Stimulated activated CD4-positive, alpha-beta T cell treated with anti-CD3 and anti-CD28 coated beads, Interleukin-2, amount 100 ng/mL, for 24 hours (primary cell): ENCODE results near the gene CABP2.
"Not testable (repeated sequence)": the region's sequence is repeated elsewhere in the genome, so short reads cannot be mapped to it uniquely, and the experiment has no call there.

Experiments used
- DNase-seq, 2 donors: peaks; one replicate each; pipeline ENCODE4 v3.0.0-alpha.2; 2020

Gene CABP2

DNA sequence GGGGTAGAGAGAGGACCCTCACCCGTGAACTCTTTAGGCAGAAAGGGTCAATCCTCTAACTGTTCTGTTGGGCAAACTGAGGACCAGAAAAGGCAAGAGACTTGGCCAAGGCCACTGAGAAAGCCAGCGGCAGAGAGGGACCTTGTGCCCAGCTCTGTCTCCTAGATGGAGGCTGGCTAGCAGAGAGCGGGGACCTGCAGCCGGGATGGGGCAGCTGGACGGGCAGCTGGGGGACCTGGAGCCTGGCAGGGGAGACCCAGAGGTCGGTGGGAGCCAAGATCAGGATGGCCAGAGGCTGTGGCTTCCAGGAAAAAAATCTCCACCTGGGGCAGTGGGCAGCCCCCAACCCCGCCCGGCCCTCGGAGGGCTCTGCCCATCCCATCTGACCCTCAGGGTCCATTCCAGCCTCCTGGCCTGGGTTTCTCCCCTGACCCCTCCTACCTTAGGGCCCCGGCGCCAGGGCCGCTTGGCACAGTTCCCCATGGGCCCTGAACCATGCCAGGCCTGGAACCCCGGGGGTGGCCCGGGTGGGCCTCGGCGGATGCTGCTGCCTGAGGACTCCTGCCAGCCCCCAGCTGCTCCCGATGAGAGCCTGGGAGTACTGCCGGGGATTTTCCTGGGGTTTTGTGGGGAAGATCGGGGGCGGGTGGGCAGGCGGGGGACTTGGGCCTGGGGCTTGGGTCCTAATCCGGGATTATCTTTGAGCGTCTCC lies at the start of gene CABP2:
Gene CABP2, minus strand, starts transcription at position 603 of the 712 bp plus-strand sequence. Its CDS starts 120 bp downstream, at position 483.
- no peak for DNase-seq

DNA sequence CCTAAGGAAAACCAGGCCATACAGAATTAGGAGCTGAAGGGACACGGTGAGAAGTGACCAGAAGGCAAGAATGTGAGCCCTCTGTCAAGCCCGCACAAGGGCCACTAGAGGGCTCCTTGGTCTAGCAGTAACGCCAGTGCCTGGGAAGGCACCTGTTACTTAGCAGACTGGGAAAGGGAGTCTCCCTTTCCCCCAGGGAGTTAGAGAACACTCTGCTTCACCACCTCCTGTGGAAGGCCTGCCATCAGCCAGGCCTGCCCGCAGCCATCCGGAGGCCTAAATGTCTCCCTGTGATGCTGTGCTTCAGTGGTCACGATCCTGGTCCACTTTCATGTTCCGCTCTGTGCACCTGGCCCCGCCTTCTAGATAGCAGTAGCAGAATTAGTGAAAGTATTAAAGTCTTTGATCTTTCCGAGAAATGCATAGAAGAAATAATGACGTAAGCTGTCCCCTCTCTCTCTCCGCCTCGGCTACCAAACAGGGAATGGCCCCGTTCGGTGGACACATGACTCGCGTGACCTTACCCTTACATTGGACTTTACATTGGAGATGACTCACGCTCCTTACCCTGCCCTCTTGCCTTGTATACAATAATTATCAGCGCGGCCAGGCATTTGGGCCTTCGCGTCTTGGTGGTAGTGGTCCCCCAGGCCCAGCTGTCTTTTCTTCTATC lies 49.6 kb upstream of the CABP2 start:
- peak; percentile 40 for DNase-seq

GRCh38 chr11:67572305-67572704 lies 49.1 kb upstream of the CABP2 start:
- no peak for DNase-seq

DNA sequence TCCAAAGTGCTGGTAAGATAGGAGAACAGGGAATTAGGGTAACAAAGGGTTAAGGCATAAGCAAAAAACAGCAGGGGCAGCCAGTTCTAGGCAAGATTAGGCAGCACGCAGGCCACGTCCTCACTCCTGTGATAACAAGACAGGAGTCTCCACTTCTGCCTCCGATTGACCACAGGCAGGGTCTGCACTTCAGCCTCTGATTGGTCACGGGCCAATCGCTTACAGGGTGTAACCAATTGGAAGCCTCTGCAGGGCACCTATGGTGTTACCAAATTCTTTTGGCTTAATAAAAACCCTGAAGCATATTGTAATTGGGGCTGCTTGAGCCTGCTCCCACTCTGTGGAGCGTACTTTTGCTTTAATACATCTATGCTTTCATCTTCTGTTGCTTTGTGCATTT lies 48.2 kb upstream of the CABP2 start:
- no peak for DNase-seq

- no peak for DNase-seq
Observed at GRCh38 chr11:67564230-67564629, 41.0 kb upstream of the CABP2 start.

GRCh38 chr11:67563705-67564114 lies 40.5 kb upstream of the CABP2 start:
- DNase-seq, result not testable (repeated sequence)

DNA sequence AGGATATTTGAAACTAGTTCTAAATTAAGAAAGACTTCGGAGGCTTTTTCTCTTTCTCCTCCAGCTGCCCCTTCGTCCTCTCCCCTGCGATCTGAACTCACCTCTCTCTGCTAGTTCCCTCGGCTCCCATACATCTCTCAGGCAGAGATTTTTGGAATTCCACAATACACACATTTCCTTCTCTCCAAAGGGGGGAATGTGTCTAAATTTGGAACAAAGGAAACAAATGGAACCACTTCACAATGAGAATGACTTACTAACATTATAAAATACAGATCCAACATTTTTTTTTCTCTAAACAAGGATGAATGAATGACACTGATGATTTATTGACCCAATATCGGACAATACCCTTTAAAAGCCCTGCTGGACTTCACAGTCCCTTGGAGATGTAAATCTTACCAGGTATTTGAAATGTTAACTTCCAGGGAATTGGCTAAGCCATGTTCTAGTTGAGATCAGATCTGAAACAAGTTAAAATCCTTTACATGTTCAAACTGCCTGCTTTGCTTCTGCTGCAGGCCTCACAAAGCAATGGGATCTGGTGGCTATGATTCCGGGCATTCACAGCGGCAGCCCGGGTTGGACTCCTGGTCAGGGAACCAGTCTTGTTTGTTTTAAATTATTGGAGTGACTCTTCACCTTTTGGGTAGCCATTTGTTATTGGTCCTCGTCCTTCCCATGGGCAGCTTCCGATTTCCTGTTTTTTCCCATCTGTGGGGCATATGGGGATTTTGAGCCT lies 39.9 kb upstream of the CABP2 start:
- no peak for DNase-seq

- no peak for DNase-seq
Observed at GRCh38 chr11:67561971-67562619, 38.8 kb upstream of the CABP2 start.

GRCh38 chr11:67558084-67558772 lies 35.0 kb upstream of the CABP2 start:
- DNase-seq, result no peak

- DNase-seq, result no peak
Observed at GRCh38 chr11:67556244-67556643, 33.0 kb upstream of the CABP2 start.

DNA sequence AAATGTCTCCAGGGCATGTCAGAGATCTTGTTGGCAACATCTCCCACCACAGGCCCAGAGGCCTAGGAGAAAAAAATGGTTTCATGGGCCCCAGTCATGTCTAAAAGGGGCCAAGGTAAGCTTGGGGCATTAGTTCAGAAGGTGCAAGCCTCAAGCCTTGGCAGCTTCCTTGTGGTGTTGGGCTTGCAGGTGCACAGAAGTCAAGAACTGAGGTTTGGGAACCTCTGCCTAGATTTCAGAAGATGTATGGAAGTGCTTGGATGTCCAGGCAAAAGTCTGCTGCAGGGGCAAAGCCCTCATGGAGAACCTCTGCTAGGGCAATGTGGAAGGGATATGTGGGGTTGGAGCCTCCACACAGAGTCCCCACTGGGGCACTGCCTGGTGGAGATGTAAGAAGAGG lies 28.5 kb upstream of the CABP2 start:
- not testable (repeated sequence) for DNase-seq

DNA sequence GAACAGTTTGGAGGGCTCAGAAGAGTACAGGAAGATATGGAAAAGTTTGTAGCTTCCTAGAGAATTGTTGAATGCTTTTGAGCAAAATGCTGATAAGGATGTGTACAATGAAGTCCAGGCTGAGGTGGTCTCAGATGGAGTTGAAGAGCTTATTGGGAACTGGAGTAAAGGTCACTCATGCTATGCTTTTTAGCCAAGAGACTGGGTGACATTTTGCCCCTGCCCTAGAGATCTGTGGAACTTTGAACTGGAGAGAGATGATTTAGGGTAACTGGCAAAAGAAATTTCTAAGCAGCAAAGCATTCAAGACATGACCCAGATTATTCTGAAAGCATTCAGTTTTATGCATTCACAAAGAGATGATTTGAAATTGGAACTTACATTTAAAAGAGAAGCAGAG lies 27.9 kb upstream of the CABP2 start:
- DNase-seq, result no peak

DNA sequence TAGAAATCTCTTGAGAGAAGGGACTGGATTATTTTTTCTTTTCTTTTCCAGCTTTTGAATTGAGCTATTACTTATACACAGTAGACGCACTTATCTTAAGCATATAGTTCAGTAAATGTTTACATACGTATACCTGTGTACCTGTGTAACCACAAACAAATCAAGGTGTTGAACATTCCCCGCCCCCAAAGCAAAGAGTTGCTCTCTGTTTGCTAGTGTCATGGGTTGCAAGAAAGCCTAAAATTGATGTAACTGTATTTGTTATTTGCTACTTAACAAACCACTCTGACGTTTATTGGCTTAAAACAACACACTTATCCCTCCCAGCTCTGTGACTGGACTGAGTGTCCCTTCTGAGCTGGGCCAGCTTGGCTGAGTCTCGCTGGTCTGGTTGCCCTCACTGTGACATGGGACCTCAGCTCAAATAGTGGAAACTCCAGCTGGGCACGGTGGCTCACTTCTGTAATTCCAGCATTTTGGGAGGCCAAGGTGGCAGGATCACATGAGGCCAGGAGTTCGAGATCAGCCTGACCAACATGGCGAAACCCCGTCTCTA lies 25.4 kb upstream of the CABP2 start:
- no peak for DNase-seq

DNA sequence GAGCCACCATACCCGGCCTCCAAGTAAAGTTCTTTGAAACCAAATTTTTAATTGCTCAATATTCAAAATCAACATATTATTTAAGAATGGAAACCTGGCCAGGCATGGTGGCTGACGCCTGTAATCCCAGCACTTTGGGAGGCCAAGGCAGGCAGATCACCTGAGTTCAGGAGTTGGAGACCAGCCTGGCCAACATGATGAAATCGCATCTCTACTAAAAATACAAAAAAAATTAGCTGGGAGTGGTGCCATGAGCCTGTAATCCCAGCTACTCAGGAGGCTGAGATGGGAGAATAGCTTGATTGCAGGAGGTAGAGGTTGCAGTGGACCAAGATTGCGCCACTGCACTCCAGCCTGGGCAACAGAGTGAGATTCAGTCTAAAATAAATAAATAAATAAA lies 24.9 kb upstream of the CABP2 start:
- not testable (repeated sequence) for DNase-seq

GRCh38 chr11:67545280-67545679 lies 22.0 kb upstream of the CABP2 start:
- DNase-seq, result no peak

DNA sequence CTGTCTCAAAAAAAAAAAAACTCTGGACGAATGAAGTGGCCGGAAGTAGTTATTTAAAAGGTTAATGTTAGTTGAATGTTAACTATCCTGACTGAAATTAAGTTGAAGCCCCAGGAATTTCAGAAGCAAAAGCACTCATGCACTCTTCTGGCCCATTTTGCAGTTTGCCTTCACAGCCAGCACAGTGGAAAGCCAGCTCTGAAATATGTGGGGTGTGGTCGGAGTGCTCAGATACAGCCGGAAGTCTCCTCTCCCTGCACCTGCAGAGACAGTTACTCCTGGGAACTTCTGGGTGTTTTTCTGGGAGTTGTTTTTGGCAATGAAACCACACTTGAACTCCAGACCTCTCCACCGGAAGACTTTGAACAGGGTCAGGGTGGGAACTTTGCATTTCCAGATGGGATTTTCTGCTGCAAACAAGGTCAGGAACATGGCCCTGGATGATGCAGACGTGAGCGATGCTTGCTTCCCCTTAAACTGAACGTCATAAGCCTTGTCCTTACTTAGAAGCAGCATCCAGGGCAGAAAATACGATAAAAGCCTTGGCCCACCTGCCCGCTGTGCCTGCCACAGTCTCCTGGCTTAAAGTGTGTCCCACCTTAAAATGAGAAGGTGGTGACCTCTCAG lies 21.5 kb upstream of the CABP2 start:
- DNase-seq, result no peak

- DNase-seq, result no peak
Observed at GRCh38 chr11:67543585-67543984, 20.3 kb upstream of the CABP2 start.

GRCh38 chr11:67542971-67543370 lies 19.7 kb upstream of the CABP2 start:
- no peak for DNase-seq

DNA sequence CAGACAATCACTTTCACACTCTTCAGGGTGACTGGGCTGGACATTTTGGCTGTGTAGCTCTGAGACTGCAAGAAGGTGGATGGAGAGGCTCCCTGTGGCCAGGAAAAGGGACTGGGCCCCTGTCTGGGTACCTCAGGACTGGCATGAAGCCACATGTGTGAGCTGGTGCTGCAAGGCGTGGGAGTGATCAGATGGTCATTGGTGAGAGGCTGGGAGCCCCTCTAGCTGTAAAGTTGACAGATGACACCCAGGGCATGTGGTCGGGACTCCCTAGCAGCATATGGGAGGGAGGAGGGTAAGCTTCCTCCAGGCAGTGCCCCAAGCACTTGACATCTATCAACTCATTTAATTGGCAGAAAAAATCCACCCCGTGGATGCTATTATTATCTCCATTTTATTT lies 18.9 kb upstream of the CABP2 start:
- no peak for DNase-seq

DNA sequence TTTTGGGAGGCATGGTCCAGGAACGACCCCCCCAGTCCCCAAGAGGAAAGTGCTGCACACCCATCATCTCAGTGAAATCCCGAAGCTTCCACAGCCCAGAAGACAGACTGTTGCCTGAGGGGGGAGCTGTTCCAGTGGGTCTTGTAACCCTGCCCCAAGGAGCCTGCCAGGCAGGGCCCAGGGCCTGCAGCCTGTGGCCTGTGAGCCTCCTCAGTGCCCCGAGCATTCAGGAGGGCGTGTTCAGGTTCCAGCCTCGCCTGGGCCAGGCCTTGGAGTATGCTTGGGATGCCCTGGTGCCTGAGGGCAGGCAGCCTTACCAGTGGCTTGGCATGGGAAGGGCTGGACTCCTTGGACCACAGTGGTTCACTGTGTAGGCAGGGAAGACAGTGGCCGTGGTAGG lies 18.0 kb upstream of the CABP2 start:
- DNase-seq, result no peak

DNA sequence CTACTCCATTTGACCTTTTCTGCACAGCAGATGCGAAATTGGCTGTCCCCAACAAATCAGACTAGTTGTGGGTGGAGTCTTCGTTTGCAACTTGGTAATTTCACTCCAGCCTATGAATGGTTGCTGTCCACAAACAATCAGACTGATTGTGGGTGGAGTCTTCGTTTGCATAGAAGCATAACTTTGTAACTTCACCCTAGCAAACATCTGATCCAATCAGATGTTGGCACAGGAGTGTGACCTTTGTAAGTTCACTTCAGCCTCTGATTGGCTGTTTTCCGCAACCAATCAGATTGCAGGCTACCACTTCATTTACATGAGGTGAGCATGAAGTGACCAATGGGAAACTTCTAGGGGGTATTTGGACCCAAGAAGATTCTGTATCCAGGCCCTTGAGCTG lies 16.3 kb upstream of the CABP2 start:
- DNase-seq, result no peak
